Adipose tissue (tissue), 3 donors: ENCODE data around the gene TFAP2E. TPM values are rescaled to one million over a fixed set of nuclear protein-coding genes. Genes with fewer than 3 reads are reported as not detected.

Experiments used
- H3K27ac ChIP-seq: one replicate; pipeline ENCODE4 v1.5.1; 2013; ENCODE audit warnings: low read depth, low read length
- WGBS, 3 donors: extraction: QIAGEN DNeasy Blood & Tissue Kit; methylation state at CpG; one replicate each; pipeline ENCODE4 v1.1.7; 2013; 5-methylcytosine and 5-hydroxymethylcytosine counted together
- polyA plus RNA-seq, 3 donors: library from polyadenylated mRNA; stranded (reverse); fragments of 200-250 nt; gene quantifications; one replicate each; pipeline ENCODE4 v1.2.3, GENCODE V29; 2013
- donor health status: healthy with polysubstance abuse.
- donor health status: Bipolar disorder and iron deficiency.
- donor health status: healthy.

TFAP2E gene
- polyA plus RNA-seq, 3 donors, result 0.28 to 1.0 (median 0.34) TPM

DNA sequence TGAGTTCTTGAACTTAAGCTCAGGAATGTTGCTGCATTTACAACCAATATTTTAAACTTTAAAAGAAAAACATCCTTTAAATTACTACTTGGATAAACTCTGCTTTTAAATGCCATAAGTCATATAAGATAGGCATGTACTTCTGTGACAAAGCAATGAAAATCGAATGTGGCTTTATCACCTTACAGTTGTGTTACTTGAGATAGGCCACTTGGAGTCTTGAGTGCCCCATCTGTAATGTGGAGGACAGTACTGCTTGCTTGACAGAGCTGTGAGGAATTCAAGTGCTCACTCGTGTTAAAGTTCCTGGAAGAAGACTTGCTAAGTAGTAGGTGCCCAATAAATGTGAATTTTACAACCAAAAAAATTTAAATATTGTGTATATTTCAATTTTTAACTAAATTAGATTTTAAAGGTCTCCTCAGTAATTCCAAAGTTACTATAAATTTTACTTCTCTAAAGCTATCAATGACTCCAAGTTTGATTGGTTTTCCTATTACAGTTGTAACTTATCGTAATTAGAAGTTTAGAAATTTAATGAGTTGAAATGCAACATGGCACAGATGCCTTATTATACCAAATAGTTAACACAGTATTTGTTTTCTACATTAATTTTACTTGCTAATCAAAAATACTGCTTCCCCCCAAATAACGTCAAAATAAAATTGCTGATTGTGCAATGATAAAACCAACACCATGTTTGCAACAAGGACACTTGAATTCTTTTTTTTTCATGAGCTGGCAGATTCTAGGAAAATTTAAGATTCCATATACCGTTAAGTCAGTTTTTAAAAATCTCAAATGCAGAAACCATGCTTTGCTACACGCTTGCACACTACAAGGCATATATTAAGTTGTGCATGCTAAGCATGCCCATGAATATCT lies 46.4 kb downstream of the TFAP2E start:
- WGBS, 3 donors, result 83 to 85% (median 84%) methylated on average over 6 of the region's 6 CpGs

GRCh38 chr1:35622510-35623178 lies 49.5 kb downstream of the TFAP2E start:
- no peak overlapping the region for H3K27ac ChIP-seq
- 86 to 89% (median 89%) methylated on average over 4 of the region's 4 CpGs for WGBS, 3 donors

More for the DNA sequence above, 46.4 kb downstream of the TFAP2E start:
- no peak overlapping the region for H3K27ac ChIP-seq

- no peak overlapping the region for H3K27ac ChIP-seq
These were observed 50.7 kb downstream of the TFAP2E start for GRCh38 chr1:35623832-35624231.

- H3K27ac ChIP-seq, result no peak overlapping the region
- WGBS, 3 donors, result 37 to 83% (median 80%) methylated on average over 2 of the region's 2 CpGs
These were observed 55.9 kb downstream of the TFAP2E start for GRCh38 chr1:35629051-35629450.

GRCh38 chr1:35631396-35631795 lies 58.3 kb downstream of the TFAP2E start:
- WGBS, 3 donors, result 84 to 96% (median 94%) methylated on average over 3 of the region's 3 CpGs
- H3K27ac ChIP-seq, result no peak overlapping the region

DNA sequence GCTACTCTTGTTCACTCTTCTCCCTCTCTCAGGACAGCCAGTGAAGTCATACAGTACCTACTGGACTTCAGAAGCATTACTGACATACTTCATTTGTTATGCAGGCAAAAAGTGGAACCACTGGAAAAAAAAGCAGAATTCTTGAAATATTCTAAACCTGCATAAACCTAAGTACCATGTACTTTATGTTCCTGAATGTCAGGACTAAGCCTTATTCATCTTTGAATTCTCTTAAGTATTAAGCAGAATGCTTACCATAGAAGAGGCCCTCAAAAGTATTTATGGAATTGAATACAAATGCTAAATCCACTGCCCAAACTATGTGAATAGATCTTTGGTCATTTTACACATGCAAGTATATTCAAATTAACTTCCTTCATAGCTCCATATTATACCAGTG lies 60.4 kb downstream of the TFAP2E start:
- no peak overlapping the region for H3K27ac ChIP-seq

DNA sequence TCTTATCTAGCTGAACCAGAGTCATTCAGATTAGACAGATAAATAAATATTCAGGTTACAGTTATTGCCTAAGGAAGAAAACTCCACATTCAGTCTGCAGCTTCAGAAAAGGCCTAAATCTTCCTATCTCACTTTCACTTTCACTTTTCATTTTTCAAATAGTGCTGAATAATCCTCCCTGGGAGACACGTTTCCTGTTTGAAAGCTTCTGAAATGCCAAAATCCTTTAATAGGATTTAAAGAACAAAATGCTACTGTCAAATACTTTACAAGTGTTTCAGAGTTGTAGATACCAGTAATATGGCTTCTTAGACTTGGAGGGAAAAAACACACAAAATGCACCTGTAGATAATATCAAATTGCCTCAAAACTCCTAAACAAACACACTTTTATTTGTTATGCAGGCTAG lies 64.3 kb downstream of the TFAP2E start:
- WGBS, 3 donors, result 0 to 2% (median 0%) methylated on average over 1 of the region's 1 CpG
- H3K27ac ChIP-seq, result no peak overlapping the region

GRCh38 chr1:35640380-35641232 lies 67.5 kb downstream of the TFAP2E start:
- 11 to 20% (median 19%) methylated on average over 29 of the region's 29 CpGs for WGBS, 3 donors
- H3K27ac ChIP-seq, result no peak overlapping the region

DNA sequence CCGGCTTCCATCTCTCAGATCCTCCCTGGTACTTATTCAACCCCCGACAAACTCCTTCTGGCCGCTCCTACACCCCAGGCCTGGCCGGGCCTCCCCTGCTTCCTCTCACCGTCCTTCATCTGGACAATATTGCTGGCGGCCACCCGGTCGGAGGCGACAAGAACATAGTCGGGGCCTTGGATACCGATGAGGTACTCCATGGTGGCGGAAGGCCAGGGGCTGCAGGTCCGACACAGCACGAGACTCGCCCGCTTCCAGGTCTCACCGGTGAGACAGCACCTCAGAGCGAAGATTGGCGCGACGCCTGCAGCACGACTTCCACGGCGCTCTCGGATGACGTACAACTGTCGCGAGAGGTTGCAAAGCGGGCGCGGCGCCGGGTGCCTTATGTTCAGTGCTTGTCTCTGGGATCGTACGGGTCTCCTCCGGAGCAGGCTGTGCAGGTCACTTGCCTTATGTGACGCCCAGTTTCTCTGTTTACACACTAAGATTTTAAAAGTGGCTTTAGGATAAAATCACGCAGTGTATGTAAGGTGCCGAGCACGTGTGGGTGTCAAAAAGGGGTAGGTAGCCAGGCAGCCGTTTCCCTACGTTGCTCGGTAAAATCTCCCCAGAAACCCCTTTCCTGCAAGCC lies 68.2 kb downstream of the TFAP2E start, which contains the start of gene PSMB2:
TSS of gene PSMB2 (minus strand) at position 294 of the 634 bp plus-strand sequence. CDS start at position 200, 94 bp downstream.
- WGBS, 3 donors, result 0% methylated on average over 43 of the region's 43 CpGs
- peak within 1 kb of the TSS; percentile 20 for H3K27ac ChIP-seq

DNA sequence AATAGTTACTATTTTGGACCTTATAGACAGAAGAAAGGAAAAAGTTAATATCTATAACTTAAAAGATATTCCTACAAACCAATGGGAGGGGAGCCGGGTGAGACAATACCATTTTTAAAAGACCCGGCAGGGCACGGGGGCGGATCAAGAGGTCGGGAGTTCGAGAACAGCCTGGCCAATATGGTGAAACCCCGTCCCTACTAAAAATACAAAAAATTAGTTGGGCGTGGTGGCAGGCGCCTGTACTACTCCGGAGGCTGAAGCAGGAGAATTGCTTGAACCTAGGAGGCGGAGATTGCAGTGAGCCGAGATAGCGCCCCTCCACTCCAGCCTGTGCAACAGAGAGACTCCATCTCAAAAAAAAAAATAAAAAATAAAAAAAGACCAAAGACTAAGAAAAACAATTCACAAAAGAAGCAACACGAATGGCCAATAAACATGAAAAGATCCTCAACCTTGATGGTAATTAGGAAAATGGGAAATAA lies 69.4 kb downstream of the TFAP2E start:
- WGBS, 3 donors, result 28 to 43% (median 33%) methylated on average over 14 of the region's 14 CpGs
- H3K27ac ChIP-seq, result no peak overlapping the region

DNA sequence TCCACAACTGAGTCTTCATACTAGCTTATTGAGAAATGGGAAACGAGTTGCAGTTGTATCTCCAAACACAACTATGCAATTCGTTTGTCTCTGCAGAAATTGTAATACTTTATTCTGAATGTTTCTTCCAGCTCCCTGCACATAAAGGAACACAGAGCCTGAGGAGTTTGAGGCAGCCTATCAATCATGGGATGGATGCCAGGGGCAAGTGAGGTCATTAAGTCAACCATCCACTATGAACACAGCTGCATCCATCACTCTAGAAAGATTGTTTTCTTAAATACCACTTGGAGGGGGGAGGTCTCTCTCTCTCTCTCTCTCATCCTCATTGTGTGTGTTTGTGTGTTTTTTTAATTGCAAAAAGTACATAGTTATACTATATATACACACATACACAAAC lies 71.1 kb downstream of the TFAP2E start:
- no peak overlapping the region for H3K27ac ChIP-seq
- 34 to 44% (median 36%) methylated on average over 2 of the region's 2 CpGs for WGBS, 3 donors

Other genes with a start within 250 kb of the TFAP2E start
- 10 to 100 TPM; 16.9 to 29.0 (median 19.8) TPM for gene KIAA0319L, start 15.9 kb upstream of the TFAP2E start, polyA plus RNA-seq
- 10 to 100 TPM in 2 of 3 donors, 1 to 10 TPM in 1; 5.3 to 11.6 (median 11.2) TPM for gene NCDN, start 15.5 kb upstream of the TFAP2E start, polyA plus RNA-seq
- 10 to 100 TPM; 18.0 to 38.8 (median 37.1) TPM for gene PSMB2, start 68.2 kb downstream of the TFAP2E start, polyA plus RNA-seq
- gene C1orf216, start 145.6 kb downstream of the TFAP2E start, polyA plus RNA-seq, result 10 to 100 TPM in 2 of 3 donors, 1 to 10 TPM in 1; 2.6 to 13.9 (median 10.3) TPM
- gene CLSPN, start 196.7 kb downstream of the TFAP2E start, polyA plus RNA-seq, result under 1 TPM; 0.12 to 0.45 (median 0.19) TPM
- 1 to 10 TPM; 6.4 to 9.2 (median 8.5) TPM for gene AGO4, start 234.7 kb downstream of the TFAP2E start, polyA plus RNA-seq